Epithelial cell of esophagus (primary cell): Measurements from ENCODE around the gene CDK5.

Source experiments
- DNase-seq: peaks from one replicate; pipeline ENCODE4 v3.0.0; 2010; ENCODE audit warnings: low read depth
- H3K4me3 ChIP-seq: 2 replicates; pipeline ENCODE4 v1.5.1; 2011; ENCODE audit warnings: mild to moderate bottlenecking, low read length, control low read depth
- CTCF ChIP-seq: IDR thresholded peaks from 2 replicates; pipeline ENCODE4 v1.5.1; 2011; ENCODE audit warnings: low read depth, mild to moderate bottlenecking, low read length, control low read depth, inconsistent platforms; ENCODE audit not compliant: insufficient read depth; ENCODE audit errors: missing control alignments

CDK5 gene

GRCh38 chr7:151076863-151077704 is 19.4 kb upstream of the CDK5 start:
- H3K4me3 ChIP-seq: no peak overlapping the region
- DNase-seq: peak; percentile 27

GRCh38 chr7:151075978-151076426 is 18.3 kb upstream of the CDK5 start:
- no peak overlapping the region for H3K4me3 ChIP-seq
- no peak for TF ChIP-seq CTCF
- DNase-seq: no peak

More at GRCh38 chr7:151076863-151077704, 19.4 kb upstream of the CDK5 start:
- peak; percentile 41 for TF ChIP-seq CTCF

- no peak overlapping the region for H3K4me3 ChIP-seq
- DNase-seq: no peak
- TF ChIP-seq CTCF: no peak
Measured at GRCh38 chr7:151075662-151075971, 17.9 kb upstream of the CDK5 start.

DNA sequence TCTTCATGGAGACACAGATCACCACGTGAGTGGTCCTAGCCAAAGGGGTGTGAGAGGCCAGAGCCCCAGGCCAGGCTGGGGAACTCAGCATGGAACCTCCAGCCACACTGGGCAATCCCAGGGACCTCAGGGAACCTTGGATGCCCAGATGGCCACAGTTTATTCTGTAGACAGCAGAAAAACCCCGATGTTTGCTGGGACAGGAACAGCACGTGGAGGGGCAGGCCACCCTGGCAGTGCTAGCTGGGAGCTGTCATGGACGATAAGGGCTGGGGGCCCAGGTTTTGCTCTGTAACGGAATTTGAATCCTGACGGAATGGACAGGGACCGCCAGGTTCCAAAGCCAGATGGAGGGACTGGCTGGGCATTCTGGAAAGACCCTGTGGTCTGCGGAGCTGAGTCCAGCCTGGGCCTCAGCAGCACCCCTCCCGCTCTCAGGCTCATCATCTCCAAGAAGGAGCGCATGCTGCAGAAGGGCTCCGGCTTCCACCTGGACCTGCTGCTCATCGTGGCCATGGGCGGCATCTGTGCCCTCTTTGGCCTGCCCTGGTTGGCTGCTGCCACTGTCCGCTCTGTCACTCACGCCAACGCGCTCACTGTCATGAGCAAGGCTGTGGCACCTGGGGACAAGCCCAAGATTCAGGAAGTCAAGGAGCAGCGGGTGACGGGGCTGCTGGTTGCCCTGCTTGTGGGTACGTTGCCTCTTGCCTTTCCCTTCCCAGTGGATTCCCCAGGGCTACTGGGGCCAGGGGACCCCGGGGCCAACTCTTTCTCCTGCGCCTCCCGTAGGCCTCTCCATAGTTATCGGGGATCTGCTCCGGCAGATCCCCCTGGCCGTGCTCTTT is 17.3 kb upstream of the CDK5 start:
- TF ChIP-seq CTCF: no peak
- no peak overlapping the region for H3K4me3 ChIP-seq
- no peak for DNase-seq

- DNase-seq: no peak
- H3K4me3 ChIP-seq: no peak overlapping the region
- TF ChIP-seq CTCF: no peak
Measured at GRCh38 chr7:151073990-151074389, 16.3 kb upstream of the CDK5 start.

GRCh38 chr7:151071032-151071866 is 13.6 kb upstream of the CDK5 start:
- DNase-seq: no peak
- H3K4me3 ChIP-seq: no peak overlapping the region
- no peak for TF ChIP-seq CTCF
